Rectal smooth muscle tissue (tissue), 1 donor: ENCODE results near the gene ITIH5.

Experiments used
- H3K27ac ChIP-seq: one replicate; pipeline ENCODE4 v1.7.0; 2013; ENCODE audit warnings: low read depth, low read length, inconsistent platforms
- H3K27me3 ChIP-seq: one replicate; pipeline ENCODE4 v1.7.0; 2013; ENCODE audit warnings: low read length; ENCODE audit not compliant: control insufficient read depth, insufficient read depth
- H3K36me3 ChIP-seq: one replicate; pipeline ENCODE4 v1.7.0; 2013; ENCODE audit warnings: low read length; ENCODE audit not compliant: control insufficient read depth, insufficient read depth
- H3K4me1 ChIP-seq: one replicate; pipeline ENCODE4 v1.7.0; 2013; ENCODE audit warnings: low read length; ENCODE audit not compliant: control insufficient read depth, insufficient read depth
- H3K4me3 ChIP-seq: one replicate; pipeline ENCODE4 v1.7.0; 2013; ENCODE audit warnings: low read length
- H3K9ac ChIP-seq: one replicate; pipeline ENCODE4 v1.7.0; 2013; ENCODE audit warnings: low read length

The ITIH5 gene

DNA sequence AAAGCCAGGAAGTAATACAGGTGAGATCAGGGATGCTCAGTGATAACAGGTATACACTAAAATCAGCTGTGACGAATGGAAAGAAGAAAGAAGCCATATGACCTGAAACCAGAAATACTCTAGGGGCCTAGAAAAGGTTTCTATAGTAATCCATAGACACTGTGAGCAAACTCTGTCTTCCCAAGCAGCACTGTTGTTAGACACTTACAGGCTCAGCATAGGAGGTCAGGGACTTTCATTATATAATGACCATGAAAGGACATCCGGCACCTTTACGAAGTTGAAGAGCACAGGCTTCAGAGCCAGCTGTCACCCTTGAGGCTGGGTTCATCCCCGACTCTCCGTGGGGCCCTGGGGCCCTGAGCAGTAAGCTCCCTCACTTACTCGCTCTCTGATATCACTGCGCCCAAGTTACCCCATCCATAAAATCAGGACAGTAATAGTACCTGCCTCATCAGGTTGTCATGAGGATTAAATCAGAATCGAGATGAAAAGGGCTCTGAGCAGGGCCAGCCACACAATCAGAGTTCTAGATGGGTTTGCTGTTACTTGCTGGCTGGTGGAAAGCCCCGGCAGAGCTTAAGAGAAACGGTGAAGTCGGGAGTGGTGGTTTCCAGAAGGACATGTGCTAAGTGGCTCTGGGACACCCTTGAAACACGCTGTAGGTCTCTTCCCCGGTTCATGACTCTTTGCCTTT, 79.5 kb downstream of the ITIH5 start:
- Histone ChIP-seq H3K4me3 (no peak overlapping the region), H3K36me3 (no peaks in the 10 kb centered on the region), H3K27me3 (no peaks in the 10 kb centered on the region), H3K9ac (no peak overlapping the region), H3K4me1 (peaks cover under 1% of the 10 kb centered on the region), H3K27ac (no peak overlapping the region)

DNA sequence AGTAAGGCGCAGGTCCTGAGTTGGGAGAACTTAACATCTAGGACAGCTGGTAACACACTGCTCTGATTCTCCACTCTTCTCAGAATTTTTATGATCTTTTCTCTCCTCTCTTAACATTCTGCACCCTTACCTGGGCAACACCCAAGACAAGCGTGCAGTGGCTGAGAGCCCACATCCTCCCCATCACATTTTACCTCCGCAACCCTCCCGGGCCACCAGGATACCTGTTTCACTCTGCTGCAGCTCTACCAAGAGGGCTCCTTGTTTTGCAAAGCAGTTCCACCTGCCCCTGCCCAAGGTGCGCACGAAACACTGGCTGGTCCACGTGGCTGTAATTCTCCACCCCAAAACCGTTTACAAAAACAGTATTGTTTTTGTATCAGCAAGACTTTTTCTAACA, 81.5 kb downstream of the ITIH5 start:
- H3K9ac ChIP-seq = no peak overlapping the region
- H3K4me3 ChIP-seq = no peak overlapping the region
- H3K27me3 ChIP-seq = no peaks in the 10 kb centered on the region
- H3K36me3 ChIP-seq = no peaks in the 10 kb centered on the region
- H3K27ac ChIP-seq = no peak overlapping the region
- no peaks in the 10 kb centered on the region for H3K4me1 ChIP-seq

DNA sequence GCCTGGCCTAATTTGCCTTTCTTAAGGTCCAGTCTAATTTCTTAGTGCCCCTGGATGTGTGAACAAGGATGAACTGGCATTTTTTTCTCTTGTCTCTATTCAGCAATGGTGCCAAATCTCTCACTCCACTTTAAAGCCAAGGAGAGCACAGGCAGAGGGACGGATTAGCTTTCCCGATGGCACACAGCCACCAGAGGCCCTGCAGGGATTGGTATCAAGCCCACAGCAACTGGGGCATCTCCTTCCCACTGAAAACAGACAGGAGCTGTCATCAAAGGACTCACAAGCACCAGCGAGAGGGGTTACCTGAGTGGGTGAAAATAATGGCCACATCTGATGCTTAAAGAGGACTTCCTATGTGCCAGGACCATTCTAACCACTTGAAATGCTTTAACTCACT, 83.1 kb downstream of the ITIH5 start:
- Histone ChIP-seq H3K4me1 (no peaks in the 10 kb centered on the region), H3K4me3 (no peak overlapping the region), H3K36me3 (no peaks in the 10 kb centered on the region), H3K27ac (peak overlapping the region; percentile 43), H3K9ac (no peak overlapping the region), H3K27me3 (no peaks in the 10 kb centered on the region)

DNA sequence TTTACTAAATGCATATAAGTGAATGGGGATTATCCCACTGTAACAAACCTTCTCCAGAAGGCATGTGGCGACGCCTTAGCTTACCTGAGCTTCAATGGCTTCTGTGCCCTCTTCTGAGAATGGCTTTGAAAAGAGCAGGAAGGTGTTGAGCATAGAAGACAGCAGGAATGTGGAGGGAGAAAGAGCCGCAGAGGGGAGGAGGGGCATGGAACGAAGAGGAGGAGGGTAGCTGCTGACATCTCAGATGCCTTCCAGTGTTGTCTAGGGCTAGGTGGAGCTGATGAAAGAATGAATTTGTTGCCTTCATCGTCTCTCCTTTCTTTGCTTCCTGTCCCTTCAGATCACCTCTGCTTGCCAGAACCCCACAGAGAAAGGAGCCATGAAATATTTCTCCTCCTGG, 86.2 kb downstream of the ITIH5 start:
- Histone ChIP-seq H3K4me3 (no peak overlapping the region), H3K9ac (no peak overlapping the region), H3K36me3 (peaks cover 14% of the 10 kb centered on the region), H3K27ac (no peak overlapping the region), H3K4me1 (no peaks in the 10 kb centered on the region), H3K27me3 (no peaks in the 10 kb centered on the region)

DNA sequence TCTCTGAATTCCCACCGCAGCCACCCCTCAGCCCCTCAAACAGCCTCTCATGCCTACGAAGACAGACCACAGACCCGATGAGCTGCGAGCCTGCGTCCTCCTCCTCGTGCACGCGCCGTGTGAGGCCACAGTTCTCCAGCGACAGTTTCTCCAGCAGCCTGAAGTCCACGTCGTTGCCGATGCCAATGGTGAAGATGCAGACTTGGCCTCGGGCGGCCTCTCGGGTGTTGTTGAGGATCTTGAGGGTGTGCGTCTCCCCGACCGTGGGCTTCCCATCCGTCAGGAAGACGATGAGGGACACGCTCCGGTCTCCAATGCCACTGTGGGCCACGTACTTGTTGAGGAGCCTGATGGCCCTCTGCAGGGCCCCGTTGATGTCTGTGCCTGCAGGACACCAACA, 87.1 kb downstream of the ITIH5 start:
- Histone ChIP-seq H3K36me3 (peaks cover 14% of the 10 kb centered on the region), H3K9ac (no peak overlapping the region), H3K27me3 (no peaks in the 10 kb centered on the region), H3K4me1 (no peaks in the 10 kb centered on the region), H3K4me3 (no peak overlapping the region), H3K27ac (no peak overlapping the region)

DNA sequence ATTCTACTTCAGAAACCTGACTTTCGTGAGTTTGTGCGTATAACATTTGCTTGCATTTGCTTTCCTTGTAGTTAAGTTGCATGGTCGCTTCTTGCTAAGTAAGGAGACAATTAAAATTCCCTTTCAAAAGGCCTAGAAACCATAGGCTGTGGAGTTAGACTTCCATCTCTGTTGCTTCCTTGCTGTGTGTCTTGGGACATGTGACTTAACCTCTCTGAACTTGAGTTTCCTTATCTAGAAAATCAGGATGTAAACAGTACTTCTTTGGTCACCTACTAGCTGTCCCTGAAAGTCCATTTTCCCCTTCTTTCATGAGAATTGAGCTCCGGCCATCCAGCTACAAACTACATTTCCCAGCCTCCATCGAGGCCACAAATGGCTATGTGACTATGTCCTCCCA, 89.2 kb downstream of the ITIH5 start:
- Histone ChIP-seq H3K27me3 (no peaks in the 10 kb centered on the region), H3K27ac (no peak overlapping the region), H3K4me3 (no peak overlapping the region), H3K9ac (no peak overlapping the region), H3K4me1 (peaks cover 5% of the 10 kb centered on the region), H3K36me3 (peaks cover 14% of the 10 kb centered on the region)

DNA sequence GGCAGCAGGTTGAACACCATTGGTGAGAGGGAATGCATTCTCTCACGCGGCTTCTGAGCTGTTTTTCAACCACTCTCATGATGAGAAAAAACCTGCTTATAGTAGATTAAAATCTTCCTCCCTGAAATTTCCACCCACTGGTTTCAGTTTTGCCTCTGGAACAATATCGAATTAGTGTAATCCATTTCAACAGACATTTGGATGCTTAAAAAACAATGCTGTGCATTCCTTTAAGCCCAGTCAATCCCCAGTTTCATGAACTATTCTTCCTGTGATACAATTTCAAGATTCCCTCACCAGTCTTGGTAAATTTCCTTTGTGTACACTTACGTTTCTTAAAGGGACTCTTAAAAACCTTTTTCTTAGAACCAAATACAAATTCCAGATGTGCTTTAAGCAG, 89.6 kb downstream of the ITIH5 start:
- Histone ChIP-seq H3K4me1 (peaks cover 8% of the 10 kb centered on the region), H3K9ac (no peak overlapping the region), H3K36me3 (peaks cover 14% of the 10 kb centered on the region), H3K27ac (no peak overlapping the region), H3K4me3 (no peak overlapping the region), H3K27me3 (no peaks in the 10 kb centered on the region)

DNA sequence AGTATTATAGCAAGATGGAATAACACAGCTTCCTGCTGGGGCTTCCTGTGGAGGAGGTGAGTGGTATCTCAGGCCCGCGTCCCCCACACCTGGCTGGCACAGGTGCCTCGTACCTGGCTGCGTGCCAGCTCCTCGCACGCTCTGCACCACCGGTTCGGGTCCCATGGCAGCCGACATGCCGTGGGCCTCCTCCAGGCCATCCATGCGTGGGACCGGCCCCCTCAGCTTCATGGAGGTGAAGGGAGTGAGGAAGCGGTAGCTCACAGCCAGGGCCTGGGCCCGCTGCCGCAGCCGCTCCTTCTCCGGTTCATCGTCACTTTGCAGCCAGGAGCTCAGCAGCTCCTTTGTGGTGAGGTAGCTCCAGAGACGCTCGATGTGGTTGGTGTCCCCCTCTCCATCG, 90.4 kb downstream of the ITIH5 start:
- Histone ChIP-seq H3K9ac (no peak overlapping the region), H3K4me3 (no peak overlapping the region), H3K27me3 (no peaks in the 10 kb centered on the region), H3K4me1 (peaks cover 9% of the 10 kb centered on the region), H3K36me3 (peaks cover 14% of the 10 kb centered on the region), H3K27ac (no peak overlapping the region)

DNA sequence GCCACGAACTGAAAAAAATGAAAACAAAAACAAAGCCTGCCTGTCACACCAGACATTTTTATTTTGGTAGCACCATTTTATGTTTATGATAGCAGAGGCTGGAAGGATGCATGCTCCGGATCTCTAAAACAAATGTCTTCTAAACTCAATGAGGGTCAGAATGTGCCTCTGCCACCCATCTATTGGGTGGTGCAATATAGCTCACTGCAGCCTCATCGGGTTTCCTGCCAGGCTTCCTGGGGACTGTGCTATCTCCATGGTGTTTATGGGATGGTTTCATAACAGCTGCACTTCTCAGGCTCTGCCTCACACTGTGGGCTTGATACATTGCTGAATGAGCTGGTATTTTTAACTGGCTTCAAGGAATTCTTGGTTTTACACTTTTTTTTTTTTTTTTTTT, 94.4 kb downstream of the ITIH5 start:
- Histone ChIP-seq H3K4me1 (peaks cover 9% of the 10 kb centered on the region), H3K9ac (no peak overlapping the region), H3K27me3 (no peaks in the 10 kb centered on the region), H3K4me3 (no peak overlapping the region), H3K27ac (peak overlapping the region; percentile 75), H3K36me3 (peaks cover 10% of the 10 kb centered on the region)

DNA sequence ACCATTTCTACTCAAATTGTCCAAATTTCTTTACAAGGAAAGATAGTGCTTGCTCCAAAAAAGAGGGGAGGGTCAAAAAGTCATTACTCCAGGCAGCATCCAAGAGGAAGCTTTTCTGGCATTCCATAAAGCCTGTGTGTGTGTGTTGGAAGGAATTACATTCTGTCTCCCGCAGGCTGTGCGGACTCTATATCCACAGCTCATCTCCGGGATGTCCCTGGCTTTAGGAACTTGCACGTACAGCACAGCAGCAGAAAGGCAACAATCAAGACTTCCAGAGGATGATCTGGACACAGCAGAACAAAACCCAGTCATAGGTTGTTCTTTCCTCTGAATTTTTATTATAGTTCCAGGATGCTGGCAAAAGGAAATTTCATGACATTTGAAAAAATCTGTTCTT, 94.8 kb downstream of the ITIH5 start:
- H3K36me3 ChIP-seq = peaks cover 10% of the 10 kb centered on the region

DNA sequence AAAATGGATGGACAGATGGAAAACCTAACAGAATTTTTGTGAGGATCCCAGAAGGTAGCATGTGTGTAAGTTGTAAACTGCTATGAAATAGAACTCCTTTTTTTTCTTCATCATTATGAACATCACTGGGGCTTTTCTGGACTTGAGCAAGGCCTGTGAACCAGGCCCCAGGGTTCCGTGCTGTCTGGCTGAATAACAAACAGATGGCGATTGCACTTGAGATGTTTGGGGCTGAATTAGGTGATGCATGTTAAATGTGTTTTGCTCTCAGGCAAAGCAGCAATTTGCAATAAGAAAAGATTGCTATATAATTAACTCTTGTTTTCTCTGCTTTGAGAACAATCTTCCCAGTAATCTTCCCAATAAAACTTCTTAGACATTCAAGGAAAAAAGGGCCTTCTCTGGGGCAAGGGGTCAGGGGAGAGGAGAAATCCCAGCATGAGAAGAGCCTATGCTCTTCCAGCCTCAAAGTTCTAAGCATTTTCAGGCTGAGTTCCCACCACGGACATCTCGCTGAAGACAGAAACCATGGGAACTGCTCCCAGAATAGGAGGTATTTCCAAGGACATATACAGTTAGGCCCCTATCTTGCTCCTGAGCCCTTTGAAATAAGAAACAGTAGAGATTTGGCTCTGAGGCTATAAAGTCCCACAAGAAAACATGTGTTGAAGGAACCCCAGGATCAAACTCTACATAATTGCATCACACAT, 98.7 kb downstream of the ITIH5 start:
- H3K36me3 ChIP-seq = peaks cover 3% of the 10 kb centered on the region
- H3K4me3 ChIP-seq = no peak overlapping the region
- peaks cover 7% of the 10 kb centered on the region for H3K4me1 ChIP-seq
- H3K9ac ChIP-seq = no peak overlapping the region
- no peak overlapping the region for H3K27ac ChIP-seq
- H3K27me3 ChIP-seq = no peaks in the 10 kb centered on the region

More for the DNA sequence above, 94.8 kb downstream of the ITIH5 start:
- Histone ChIP-seq H3K4me1 (peaks cover 9% of the 10 kb centered on the region), H3K4me3 (no peak overlapping the region), H3K27me3 (no peaks in the 10 kb centered on the region), H3K27ac (peak overlapping the region; percentile 75), H3K9ac (no peak overlapping the region)

DNA sequence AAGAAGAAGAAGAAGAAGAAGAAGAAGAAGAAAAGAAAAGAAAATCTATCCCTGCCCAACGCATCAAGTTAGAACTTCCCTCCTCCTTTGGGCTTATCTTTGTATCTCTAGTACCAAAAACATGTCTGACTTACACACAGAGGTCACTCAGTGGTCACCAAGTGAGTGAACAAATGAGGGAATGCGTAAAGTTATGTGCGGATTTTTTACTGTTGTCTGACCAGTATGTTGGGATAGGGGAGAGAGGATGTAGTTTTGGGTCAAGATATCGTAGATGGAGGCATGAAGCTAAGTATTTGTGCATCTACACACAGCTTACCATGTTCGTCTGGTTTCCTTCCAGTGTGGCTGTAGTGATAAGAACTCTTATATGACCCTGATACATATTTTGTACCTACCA, 99.9 kb downstream of the ITIH5 start:
- Histone ChIP-seq H3K36me3 (peaks cover 3% of the 10 kb centered on the region), H3K27ac (no peak overlapping the region), H3K9ac (no peak overlapping the region), H3K4me1 (peaks cover 3% of the 10 kb centered on the region), H3K27me3 (no peaks in the 10 kb centered on the region), H3K4me3 (no peak overlapping the region)

DNA sequence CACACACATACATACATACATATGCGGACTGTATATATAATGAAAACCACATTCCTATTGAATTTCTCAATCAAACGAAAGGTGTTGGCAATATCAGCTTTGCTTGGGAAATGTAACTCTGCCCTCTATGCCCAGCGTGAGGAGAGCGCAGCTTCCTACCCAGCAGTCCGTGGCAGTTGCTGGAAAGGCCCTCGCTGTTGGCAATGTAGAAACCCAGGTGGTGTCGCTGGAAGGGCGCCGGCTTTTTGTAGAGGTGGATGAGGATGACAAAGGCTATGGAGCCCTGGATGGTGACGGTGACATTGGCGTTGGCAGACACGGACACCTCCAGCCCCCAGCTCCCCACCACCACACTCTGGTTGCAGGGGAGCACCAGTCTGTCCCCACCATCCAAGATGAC, 100.9 kb downstream of the ITIH5 start:
- no peak overlapping the region for H3K9ac ChIP-seq
- peaks cover 3% of the 10 kb centered on the region for H3K36me3 ChIP-seq
- no peak overlapping the region for H3K27ac ChIP-seq
- no peaks in the 10 kb centered on the region for H3K27me3 ChIP-seq
- H3K4me3 ChIP-seq = no peak overlapping the region
- H3K4me1 ChIP-seq = peaks cover 12% of the 10 kb centered on the region
